ENCODE results near the gene COL4A3.

DNA sequence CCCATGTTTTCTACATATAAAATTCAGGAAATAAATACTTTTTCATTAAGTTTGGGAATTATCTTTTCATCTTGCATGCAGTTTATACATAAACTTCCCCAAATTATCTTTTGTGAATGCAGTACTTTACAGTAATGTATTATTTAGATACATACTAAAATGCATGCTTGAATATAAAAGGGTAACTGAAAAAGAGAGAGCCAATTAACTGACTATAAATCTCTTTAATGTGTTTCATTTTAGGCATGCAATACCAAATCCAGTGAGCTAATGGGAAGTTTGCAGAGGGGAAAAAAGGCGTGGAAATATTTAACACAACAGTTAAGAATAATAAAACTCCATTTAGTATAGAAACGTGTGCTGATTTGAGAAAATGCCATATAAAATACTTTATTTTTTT is 39.6 kb upstream of the COL4A3 start:
- TF ChIP-seq POLR2A (IDR thresholded peaks at IDR 0.05) (no peak), EP300 (IDR thresholded peaks at IDR 0.05) (no peak)
- TF ChIP-seq, protein P1, sequence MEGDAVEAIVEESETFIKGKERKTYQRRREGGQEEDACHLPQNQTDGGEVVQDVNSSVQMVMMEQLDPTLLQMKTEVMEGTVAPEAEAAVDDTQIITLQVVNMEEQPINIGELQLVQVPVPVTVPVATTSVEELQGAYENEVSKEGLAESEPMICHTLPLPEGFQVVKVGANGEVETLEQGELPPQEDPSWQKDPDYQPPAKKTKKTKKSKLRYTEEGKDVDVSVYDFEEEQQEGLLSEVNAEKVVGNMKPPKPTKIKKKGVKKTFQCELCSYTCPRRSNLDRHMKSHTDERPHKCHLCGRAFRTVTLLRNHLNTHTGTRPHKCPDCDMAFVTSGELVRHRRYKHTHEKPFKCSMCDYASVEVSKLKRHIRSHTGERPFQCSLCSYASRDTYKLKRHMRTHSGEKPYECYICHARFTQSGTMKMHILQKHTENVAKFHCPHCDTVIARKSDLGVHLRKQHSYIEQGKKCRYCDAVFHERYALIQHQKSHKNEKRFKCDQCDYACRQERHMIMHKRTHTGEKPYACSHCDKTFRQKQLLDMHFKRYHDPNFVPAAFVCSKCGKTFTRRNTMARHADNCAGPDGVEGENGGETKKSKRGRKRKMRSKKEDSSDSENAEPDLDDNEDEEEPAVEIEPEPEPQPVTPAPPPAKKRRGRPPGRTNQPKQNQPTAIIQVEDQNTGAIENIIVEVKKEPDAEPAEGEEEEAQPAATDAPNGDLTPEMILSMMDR (IDR thresholded peaks at IDR 0.05), result no peak

All from stomach (tissue), 4 donors.